ENCODE measurements around the gene RGL3. TPM values are rescaled to one million over a fixed set of nuclear protein-coding genes. Genes with fewer than 3 reads are reported as not detected.
"Not testable (repeated sequence)": the region's sequence is repeated elsewhere in the genome, so short reads cannot be mapped to it uniquely, and the experiment has no call there.

Gene RGL3
- total RNA-seq, 2 experiments from 2014 or later: not detected

DNA sequence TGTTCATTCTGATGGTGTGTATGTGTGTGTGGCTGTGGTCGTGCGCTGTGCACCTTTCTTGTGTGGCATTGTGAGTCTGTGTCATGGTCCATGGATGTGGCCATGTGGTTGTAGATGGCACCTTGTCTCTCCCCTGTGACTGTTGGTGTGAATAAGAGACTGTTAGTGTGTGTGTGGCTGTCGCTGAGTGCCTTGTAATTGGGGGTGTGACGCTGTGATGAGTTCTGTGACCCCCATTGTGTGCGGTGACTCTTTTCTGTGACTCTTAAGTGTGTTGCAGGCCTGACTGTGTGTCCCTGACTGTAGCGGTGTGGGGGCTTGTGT lies 63.1 kb downstream of the RGL3 start:
- peak overlapping the region; percentile 68 for H3K4me3 Mint-ChIP-seq
- no peak for DNase-seq
- no peaks in the 10 kb centered on the region for H3K9me3 Mint-ChIP-seq
- H3K4me3 ChIP-seq (ENCODE audit: low read length): peak overlapping the region; percentile 36
- no peaks in the 10 kb centered on the region for H3K36me3 ChIP-seq (ENCODE audit: insufficient read depth, low read length)
- H3K27ac Mint-ChIP-seq: no peak overlapping the region
- H3K27me3 ChIP-seq (ENCODE audit: control insufficient read depth in 1 of 2, insufficient read depth in 2 of 2, low read length in 2 of 2): no peaks in the 10 kb centered on the region
- peaks cover 5% of the 10 kb centered on the region for H3K27me3 Mint-ChIP-seq
- ATAC-seq (ENCODE audit: poor library complexity): no peak
- ChIA-PET CTCF (no interaction called here), POLR2A (no interaction called here)
- H3K4me1 ChIP-seq (ENCODE audit: insufficient read depth, low read length): peaks cover 19% of the 10 kb centered on the region
- H3K4me1 Mint-ChIP-seq (ENCODE audit: low read depth): peaks cover 10% of the 10 kb centered on the region
- H3K27ac ChIP-seq (ENCODE audit: low read depth in 1 of 2, low read length in 2 of 2): no peak overlapping the region
- intact Hi-C loops (cut with DNase I, micrococcal nuclease): no loop called here
- H3K9me3 ChIP-seq (ENCODE audit: control insufficient read depth in 1 of 2, insufficient read depth in 1 of 2, low read length in 2 of 2): peaks cover 0 to under 1% of the 10 kb centered on the region in 2 experiments
- H3K36me3 Mint-ChIP-seq (ENCODE audit: low read depth): no peaks in the 10 kb centered on the region
- no peak for TF ChIP-seq CTCF (IDR thresholded peaks at IDR 0.05)

- CTCF ChIA-PET: no interaction called here
- no peaks in the 10 kb centered on the region for H3K27me3 ChIP-seq (ENCODE audit: control insufficient read depth in 1 of 2, insufficient read depth in 2 of 2, low read length in 2 of 2)
- H3K4me3 Mint-ChIP-seq: peak within 1 kb of the TSS; percentile 68
- peaks cover 19% of the 10 kb centered on the region for H3K4me1 ChIP-seq (ENCODE audit: insufficient read depth, low read length)
- H3K27ac Mint-ChIP-seq: no peak within 1 kb of the TSS
- no peak for TF ChIP-seq CTCF (IDR thresholded peaks at IDR 0.05)
- H3K36me3 ChIP-seq (ENCODE audit: insufficient read depth, low read length): no peaks in the 10 kb centered on the region
- H3K27me3 Mint-ChIP-seq: peaks cover 5% of the 10 kb centered on the region
- no peaks in the 10 kb centered on the region for H3K36me3 Mint-ChIP-seq (ENCODE audit: low read depth)
- H3K4me3 ChIP-seq (ENCODE audit: low read length): peak within 1 kb of the TSS; percentile 36
- no peak within 1 kb of the TSS for H3K27ac ChIP-seq (ENCODE audit: low read depth in 1 of 2, low read length in 2 of 2)
- intact Hi-C loops (cut with DNase I, micrococcal nuclease): no loop called here
- ATAC-seq (ENCODE audit: poor library complexity): peak; percentile 98
- peak; percentile 65 to 93 (median 82) for DNase-seq
- H3K4me1 Mint-ChIP-seq (ENCODE audit: low read depth): peaks cover 10% of the 10 kb centered on the region
- H3K9me3 Mint-ChIP-seq: no peaks in the 10 kb centered on the region
- H3K9me3 ChIP-seq (ENCODE audit: control insufficient read depth in 1 of 2, insufficient read depth in 1 of 2, low read length in 2 of 2): no peaks in the 10 kb centered on the region
- POLR2A ChIA-PET: no interaction called here
Observed at GRCh38 chr19:11355160-11356073, 63.7 kb downstream of the RGL3 start, which contains the start of gene PLPPR2. TSS of gene PLPPR2 (plus strand) at chr19:11355432. CDS start at chr19:11357674, 2,242 bp downstream.

DNA sequence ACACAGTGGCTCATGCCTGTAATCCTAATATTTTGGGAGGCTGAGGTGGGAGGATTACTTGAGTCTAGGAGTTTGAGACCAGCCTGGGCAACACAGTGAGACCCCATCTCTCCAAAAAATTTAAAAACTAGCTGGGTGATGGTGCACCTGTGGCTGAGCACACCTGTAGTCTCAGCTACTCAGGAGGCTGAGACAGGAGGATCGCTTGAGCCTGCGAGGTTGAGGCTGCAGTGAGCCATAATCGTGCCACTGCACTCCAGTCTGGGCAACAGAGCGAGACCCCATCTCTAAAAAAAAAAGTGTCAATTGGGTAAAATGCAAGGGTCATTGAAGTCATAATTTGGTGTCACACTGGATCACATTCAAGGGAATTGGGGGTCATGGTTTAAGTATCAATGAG lies 65.0 kb downstream of the RGL3 start:
- H3K4me3 Mint-ChIP-seq; H3K27ac ChIP-seq (ENCODE audit: low read depth in 1 of 2, low read length in 2 of 2); DNase-seq; H3K9me3 Mint-ChIP-seq; H3K27ac Mint-ChIP-seq; H3K36me3 ChIP-seq (ENCODE audit: insufficient read depth, low read length); ATAC-seq (ENCODE audit: poor library complexity); H3K9me3 ChIP-seq (ENCODE audit: control insufficient read depth in 1 of 2, insufficient read depth in 1 of 2, low read length in 2 of 2); H3K4me3 ChIP-seq (ENCODE audit: low read length); H3K4me1 Mint-ChIP-seq (ENCODE audit: low read depth); H3K27me3 ChIP-seq (ENCODE audit: control insufficient read depth in 1 of 2, insufficient read depth in 2 of 2, low read length in 2 of 2); H3K27me3 Mint-ChIP-seq; CTCF ChIA-PET; intact Hi-C loops (cut with DNase I, micrococcal nuclease); H3K36me3 Mint-ChIP-seq (ENCODE audit: low read depth): not testable (repeated sequence)
- H3K4me1 ChIP-seq (ENCODE audit: insufficient read depth, low read length): peaks cover 19% of the 10 kb centered on the region
- POLR2A ChIA-PET: interaction anchor here (0.7 kb wide), 1 partner anchor 412 kb away, joined by 4 read pairs; no protein-coding TSS in a partner anchor
